HCT116 (cell line): ENCODE results near the gene PRKCA. TPM values are rescaled to one million over a fixed set of nuclear protein-coding genes. Genes with fewer than 3 reads are reported as not detected.

Source experiments
- ATAC-seq: fragments of 200-7000 bp; cut with Tn5 transposase; 2 replicates; pipeline ENCODE4 v1.9.1; 2020; ENCODE audit warnings: mild to moderate bottlenecking, moderate library complexity
- BruUV-seq: library from RNA; stranded (reverse); fragments of 400-500 nt; replicated peaks from 2 replicates; lab custom pipeline; 2021; lab: Mats Ljungman, UMichigan
- CTCF ChIA-PET: fragments of 300-600 bp; sonication (Branson Sonifier 250); formaldehyde crosslinking; loops from one replicate; lab custom pipeline; 2021; ENCODE audit warnings: antibody characterized with exemption; lab: Charles Lee
- POLR2A ChIA-PET: fragments of 300-600, 350-600 bp; sonication (Branson Sonifier 250); formaldehyde crosslinking; loops from one replicate; lab custom pipeline; 2021; ENCODE audit warnings: antibody characterized with exemption; lab: Charles Lee
- RAD21 ChIA-PET, 2 experiments: fragments of 300-600 bp; sonication (Branson Sonifier 250); formaldehyde crosslinking; loops; one replicate each; lab custom pipeline; 2023; ENCODE audit warnings: low total read pairs in 2 of 2; ENCODE audit not compliant: uncharacterized antibody in 2 of 2, unreplicated experiment in 2 of 2, low non-redundant PET in 1 of 2; lab: Charles Lee
- DNase-seq: peaks from one replicate; pipeline ENCODE4 v3.0.0-alpha.2; 2010; ENCODE audit warnings: low read depth, low spot score
- H2AFZ ChIP-seq: fragments of 200-600 bp; shearing (Covaris generic), sonication (generic); 2 replicates; pipeline ENCODE4 v1.6.1; 2017; ENCODE audit warnings: low read depth, mixed run types, mixed read lengths, antibody characterized with exemption, low read length; ENCODE audit not compliant: poor library complexity, severe bottlenecking
- H3K27ac ChIP-seq: 2 replicates; pipeline ENCODE4 v1.5.1; 2012; ENCODE audit warnings: low read depth, low read length
- H3K27me3 ChIP-seq: fragments of 200-600 bp; sonication (generic); 2 replicates; pipeline ENCODE4 v1.6.1; 2016; ENCODE audit warnings: mixed run types, low read length, mixed read lengths; ENCODE audit not compliant: insufficient read depth
- H3K36me3 ChIP-seq, 2 experiments: fragments of 200-500 bp in 1 of 2; fragments of 200-600 bp in 1 of 2; sonication (Bioruptor generic) in 1 of 2; sonication (generic) in 1 of 2; 2 replicates each; pipeline versions ENCODE4 v1.5.1 to v1.6.1; 2014 to 2016; ENCODE audit warnings: low read length in 2 of 2, inconsistent platforms in 1 of 2, mixed read lengths in 1 of 2, mixed run types in 1 of 2; ENCODE audit not compliant: insufficient read depth in 2 of 2, control insufficient read depth in 1 of 2
- H3K4me1 ChIP-seq, 2 experiments: fragments of 200-600 bp in 1 of 2; sonication (generic) in 1 of 2; 2 replicates each; pipeline versions ENCODE4 v1.5.1 to v1.6.1; 2012 to 2017; ENCODE audit warnings: low read length in 2 of 2, inconsistent platforms in 1 of 2, mild to moderate bottlenecking in 1 of 2, mixed read lengths in 1 of 2, mixed run types in 1 of 2, moderate library complexity in 1 of 2; ENCODE audit not compliant: insufficient read depth in 2 of 2, control insufficient read depth in 1 of 2
- H3K4me2 ChIP-seq: fragments of 200-600 bp; sonication (generic); 2 replicates; pipeline ENCODE4 v1.6.1; 2017; ENCODE audit warnings: mixed run types, low read length, mixed read lengths
- H3K4me3 ChIP-seq, 2 experiments: fragments of 200-600 bp in 1 of 2; sonication (generic) in 1 of 2; replicated peaks in 1 of 2; 2 replicates each; pipeline ENCODE4 v1.5.1; 2011 to 2016; ENCODE audit warnings: low read length in 2 of 2, control low read depth in 1 of 2, low read depth in 1 of 2, mild to moderate bottlenecking in 1 of 2, mixed read lengths in 1 of 2, mixed run types in 1 of 2
- H3K79me2 ChIP-seq: fragments of 200-600 bp; sonication (generic); 2 replicates; pipeline ENCODE4 v1.6.1; 2017; ENCODE audit warnings: mild to moderate bottlenecking, mixed run types, low read length, moderate library complexity, mixed read lengths; ENCODE audit not compliant: insufficient read depth
- H3K9ac ChIP-seq: fragments of 200-600 bp; sonication (generic); 2 replicates; pipeline ENCODE4 v1.6.1; 2016; ENCODE audit warnings: low read length, mixed read lengths
- H3K9me2 ChIP-seq: fragments of 200-600 bp; sonication (generic), shearing (Covaris generic); 2 replicates; pipeline ENCODE4 v1.6.1; 2017; ENCODE audit warnings: mixed run types, mild to moderate bottlenecking, moderate library complexity; ENCODE audit not compliant: insufficient read depth
- H3K9me3 ChIP-seq, 2 experiments: fragments of 200-500 bp in 1 of 2; fragments of 200-600 bp in 1 of 2; sonication (Bioruptor generic) in 1 of 2; sonication (generic) in 1 of 2; 2 replicates each; pipeline ENCODE4 v1.6.1; 2014 to 2017; ENCODE audit warnings: low read length in 2 of 2, mixed read lengths in 2 of 2, inconsistent platforms in 1 of 2, low read depth in 1 of 2, mild to moderate bottlenecking in 1 of 2, mixed run types in 1 of 2, moderate library complexity in 1 of 2; ENCODE audit not compliant: control insufficient read depth in 1 of 2, insufficient read depth in 1 of 2
- H4K20me1 ChIP-seq: fragments of 200-600 bp; sonication (generic), shearing (Covaris generic); 2 replicates; pipeline ENCODE4 v1.6.1; 2017; ENCODE audit warnings: mixed run types, mild to moderate bottlenecking, moderate library complexity; ENCODE audit not compliant: insufficient read depth
- ATF3 ChIP-seq: IDR thresholded peaks from 2 replicates; pipeline ENCODE4 v1.6.1; 2012
- CEBPB ChIP-seq: IDR thresholded peaks from 2 replicates; pipeline ENCODE4 v1.6.1; 2012; ENCODE audit warnings: low read depth
- EGR1 ChIP-seq: IDR thresholded peaks from 2 replicates; pipeline ENCODE4 v1.6.1; 2012; ENCODE audit warnings: low read depth
- ELF1 ChIP-seq: IDR thresholded peaks from 2 replicates; pipeline ENCODE4 v1.6.1; 2012; ENCODE audit warnings: low read depth, borderline replicate concordance
- EZH2 ChIP-seq: fragments of 200-600 bp; sonication (generic); IDR thresholded peaks from 2 replicates; pipeline ENCODE4 v1.6.1; 2017; ENCODE audit warnings: antibody characterized with exemption, mixed run types
- FOSL1 ChIP-seq: IDR thresholded peaks from 2 replicates; pipeline ENCODE4 v1.6.1; 2012; ENCODE audit warnings: low read depth
- POLR2AphosphoS5 ChIP-seq: IDR thresholded peaks from 2 replicates; pipeline ENCODE4 v1.6.1; 2011; ENCODE audit warnings: mild to moderate bottlenecking, low read depth, low read length, moderate library complexity
- RAD21 ChIP-seq: IDR thresholded peaks from 2 replicates; pipeline ENCODE4 v1.6.1; 2012; ENCODE audit warnings: low read depth, mild to moderate bottlenecking
- SP1 ChIP-seq: IDR thresholded peaks from 2 replicates; pipeline ENCODE4 v1.6.1; 2012; ENCODE audit warnings: low read depth
- SRF ChIP-seq: IDR thresholded peaks from 2 replicates; pipeline ENCODE4 v1.6.1; 2012; ENCODE audit warnings: low read depth
- TCF7L2 ChIP-seq: IDR thresholded peaks from 2 replicates; pipeline ENCODE4 v1.7.0; 2011; ENCODE audit warnings: borderline replicate concordance, inconsistent platforms; ENCODE audit not compliant: insufficient read depth, insufficient read length; ENCODE audit errors: extremely low read depth
- ZFX ChIP-seq: fragments of 450-650 bp; IDR thresholded peaks from 2 replicates; pipeline ENCODE4 v1.6.1; 2017
- ZNF274 ChIP-seq: fragments of 200-500 bp; sonication (Bioruptor generic); IDR thresholded peaks from 2 replicates; pipeline ENCODE4 v1.6.1; 2014; ENCODE audit warnings: mild to moderate bottlenecking, low read depth, low read length, inconsistent platforms
- intact Hi-C: fragments of 100-400 bp; cut with micrococcal nuclease; formaldehyde crosslinking; loops from 2 replicates; pipeline ENCODE4 v1.10.0; 2022
- total RNA-seq: library from RNA; stranded (reverse); gene quantifications from one replicate; pipeline ENCODE4 v1.2.1, GENCODE V29; 2021; ENCODE audit not compliant: unreplicated experiment
- TF ChIP-seq, protein P1 (sequence below), 3 experiments: fragments of 200-600 bp in 1 of 3; sonication (generic) in 1 of 3; IDR thresholded peaks in 2 of 3; conservative IDR thresholded peaks in 1 of 3; 2 replicates each; pipeline ENCODE4 v1.5.1; 2012 to 2017; ENCODE audit warnings: low read depth in 2 of 3, low read length in 2 of 3, antibody characterized with exemption in 1 of 3, borderline replicate concordance in 1 of 3, control low read depth in 1 of 3, mild to moderate bottlenecking in 1 of 3, mixed read lengths in 1 of 3, mixed run types in 1 of 3, moderate library complexity in 1 of 3; ENCODE audit not compliant: insufficient read depth in 1 of 3
- TF ChIP-seq, protein P2 (sequence below): IDR thresholded peaks from 2 replicates; pipeline ENCODE4 v1.6.1; 2011; ENCODE audit warnings: mild to moderate bottlenecking, low read length, moderate library complexity; ENCODE audit not compliant: insufficient replicate concordance; ENCODE audit errors: extremely low read depth

Gene PRKCA
- total RNA-seq, 1 experiment from 2014 or later: 18.8 TPM

GRCh38 chr17:66271512-66271911, 30.9 kb upstream of the PRKCA start:
- ChIA-PET CTCF (no interaction called here), RAD21 (interaction anchor here in 1 of 2 experiments (0.7 kb wide), 1 partner anchor 79 kb away, joined by 4 read pairs; no protein-coding TSS in a partner anchor)
- H3K36me3 ChIP-seq: no peaks in the 10 kb centered on the region
- TF ChIP-seq ELF1 (no peak), RAD21 (no peak), EGR1 (no peak), CEBPB (no peak), POLR2AphosphoS5 (no peak), SP1 (no peak), ZFX (no peak), SRF (no peak), FOSL1 (no peak), EZH2 (no peak), TCF7L2 (no peak), ZNF274 (no peak), ATF3 (no peak)
- TF ChIP-seq, protein P1, sequence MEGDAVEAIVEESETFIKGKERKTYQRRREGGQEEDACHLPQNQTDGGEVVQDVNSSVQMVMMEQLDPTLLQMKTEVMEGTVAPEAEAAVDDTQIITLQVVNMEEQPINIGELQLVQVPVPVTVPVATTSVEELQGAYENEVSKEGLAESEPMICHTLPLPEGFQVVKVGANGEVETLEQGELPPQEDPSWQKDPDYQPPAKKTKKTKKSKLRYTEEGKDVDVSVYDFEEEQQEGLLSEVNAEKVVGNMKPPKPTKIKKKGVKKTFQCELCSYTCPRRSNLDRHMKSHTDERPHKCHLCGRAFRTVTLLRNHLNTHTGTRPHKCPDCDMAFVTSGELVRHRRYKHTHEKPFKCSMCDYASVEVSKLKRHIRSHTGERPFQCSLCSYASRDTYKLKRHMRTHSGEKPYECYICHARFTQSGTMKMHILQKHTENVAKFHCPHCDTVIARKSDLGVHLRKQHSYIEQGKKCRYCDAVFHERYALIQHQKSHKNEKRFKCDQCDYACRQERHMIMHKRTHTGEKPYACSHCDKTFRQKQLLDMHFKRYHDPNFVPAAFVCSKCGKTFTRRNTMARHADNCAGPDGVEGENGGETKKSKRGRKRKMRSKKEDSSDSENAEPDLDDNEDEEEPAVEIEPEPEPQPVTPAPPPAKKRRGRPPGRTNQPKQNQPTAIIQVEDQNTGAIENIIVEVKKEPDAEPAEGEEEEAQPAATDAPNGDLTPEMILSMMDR (IDR thresholded peaks at IDR 0.05 in 2 of 3, conservative IDR thresholded peaks at IDR 0.05 in 1 of 3; ENCODE audit: borderline replicate concordance in 1 of 3, insufficient read depth in 1 of 3, low read depth in 2 of 3, low read length in 2 of 3): no peak
- TF ChIP-seq, protein P2, sequence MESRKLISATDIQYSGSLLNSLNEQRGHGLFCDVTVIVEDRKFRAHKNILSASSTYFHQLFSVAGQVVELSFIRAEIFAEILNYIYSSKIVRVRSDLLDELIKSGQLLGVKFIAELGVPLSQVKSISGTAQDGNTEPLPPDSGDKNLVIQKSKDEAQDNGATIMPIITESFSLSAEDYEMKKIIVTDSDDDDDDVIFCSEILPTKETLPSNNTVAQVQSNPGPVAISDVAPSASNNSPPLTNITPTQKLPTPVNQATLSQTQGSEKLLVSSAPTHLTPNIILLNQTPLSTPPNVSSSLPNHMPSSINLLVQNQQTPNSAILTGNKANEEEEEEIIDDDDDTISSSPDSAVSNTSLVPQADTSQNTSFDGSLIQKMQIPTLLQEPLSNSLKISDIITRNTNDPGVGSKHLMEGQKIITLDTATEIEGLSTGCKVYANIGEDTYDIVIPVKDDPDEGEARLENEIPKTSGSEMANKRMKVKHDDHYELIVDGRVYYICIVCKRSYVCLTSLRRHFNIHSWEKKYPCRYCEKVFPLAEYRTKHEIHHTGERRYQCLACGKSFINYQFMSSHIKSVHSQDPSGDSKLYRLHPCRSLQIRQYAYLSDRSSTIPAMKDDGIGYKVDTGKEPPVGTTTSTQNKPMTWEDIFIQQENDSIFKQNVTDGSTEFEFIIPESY: no peak
- TF ChIP-seq, all 23 proteins: peak for 0
- no peaks in the 10 kb centered on the region for H3K27me3 ChIP-seq
- intact Hi-C loops: no loop called here
- H4K20me1 ChIP-seq: no peaks in the 10 kb centered on the region
- no peaks in the 10 kb centered on the region for H3K9me2 ChIP-seq
- POLR2A ChIA-PET: no interaction called here
- no TSS peak for BruUV-seq
- H2AFZ ChIP-seq: no peak overlapping the region
- DNase-seq (no peak), ATAC-seq (no peak)
- no peak overlapping the region for H3K4me3 ChIP-seq
- H3K9ac ChIP-seq: no peak overlapping the region
- H3K4me1 ChIP-seq: peaks cover 25 to 35% of the 10 kb centered on the region in 2 experiments
- no peaks in the 10 kb centered on the region for H3K9me3 ChIP-seq
- no peak overlapping the region for H3K4me2 ChIP-seq
- no peak overlapping the region for H3K27ac ChIP-seq
- H3K79me2 ChIP-seq: no peaks in the 10 kb centered on the region
